ENCODE results near the gene WWC2.

Gene WWC2

GRCh38 chr4:183369073-183369472 lies 270.0 kb downstream of the WWC2 start:
- no peak for DNase-seq
- no peak overlapping the region for H3K27ac Mint-ChIP-seq
- CTCF ChIA-PET, result interaction anchor here (0.7 kb wide), 1 partner anchor 42 kb away, joined by 3 read pairs; no protein-coding TSS in a partner anchor
- H3K9me3 Mint-ChIP-seq, result no peaks in the 10 kb centered on the region
- no peaks in the 10 kb centered on the region for H3K36me3 Mint-ChIP-seq
- H3K27me3 Mint-ChIP-seq, result peaks cover 3% of the 10 kb centered on the region
- no peak overlapping the region for H3K4me3 Mint-ChIP-seq
- H3K4me1 Mint-ChIP-seq, result no peaks in the 10 kb centered on the region

Data from activated naive CD4-positive, alpha-beta T cell treated with anti-CD3 and anti-CD28 coated beads, Interleukin-2, amount 10 ng/mL, durations not matched to agents 7 days and 5 days (primary cell).